AG04449 (cell line): ENCODE data around the gene TNFAIP3.

Experiments
- CTCF ChIA-PET: fragments of 350-600 bp; formaldehyde crosslinking; extraction: SDS; loops from one replicate; lab custom pipeline; 2021; ENCODE audit warnings: antibody characterized with exemption; lab: Yijun Ruan, JAX
- POLR2A ChIA-PET: fragments of 400-600, 350-600 bp; formaldehyde crosslinking; extraction: SDS; loops from one replicate; lab custom pipeline; 2020; ENCODE audit warnings: antibody characterized with exemption, inconsistent platforms; lab: Yijun Ruan, JAX
- DNase-seq: peaks from one replicate; pipeline ENCODE4 v3.0.0-alpha.2; 2010; ENCODE audit warnings: low read depth, low spot score
- H3K4me3 ChIP-seq: 2 replicates; pipeline ENCODE4 v1.5.1; 2011; ENCODE audit warnings: low read depth, mild to moderate bottlenecking, control low read depth, low read length
- TF ChIP-seq, protein P1 (sequence below): IDR thresholded peaks from one replicate; pipeline ENCODE4 v1.5.1; 2011; ENCODE audit warnings: mild to moderate bottlenecking, moderate library complexity, low read length, control low read depth, inconsistent platforms; ENCODE audit not compliant: insufficient read depth; ENCODE audit errors: missing control alignments

TNFAIP3 gene

DNA sequence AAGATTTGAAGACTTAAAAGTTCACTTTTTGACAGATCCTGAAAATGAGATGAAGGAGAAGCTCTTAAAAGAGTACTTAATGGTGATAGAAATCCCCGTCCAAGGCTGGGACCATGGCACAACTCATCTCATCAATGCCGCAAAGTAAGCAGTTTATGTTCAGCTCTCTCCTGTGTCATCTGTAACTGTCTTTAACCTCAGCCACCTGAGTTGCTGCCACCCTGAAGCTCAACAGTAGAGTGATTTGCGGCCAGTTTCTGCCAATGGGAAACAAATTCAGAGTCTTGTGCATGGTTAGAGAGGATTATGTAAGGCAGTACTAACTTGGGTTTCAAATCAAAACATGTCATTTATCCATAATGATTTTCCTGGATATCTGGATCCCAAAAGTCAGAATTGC lies 10.1 kb downstream of the TNFAIP3 start:
- no peak for DNase-seq
- CTCF ChIA-PET = interaction anchor here (1.0 to 3.1 kb wide), 5 partner anchors 10 to 173 kb away, joined by 4 to 12 read pairs (median 9); partner anchors contain the start of gene TNFAIP3
- TF ChIP-seq, protein P1, sequence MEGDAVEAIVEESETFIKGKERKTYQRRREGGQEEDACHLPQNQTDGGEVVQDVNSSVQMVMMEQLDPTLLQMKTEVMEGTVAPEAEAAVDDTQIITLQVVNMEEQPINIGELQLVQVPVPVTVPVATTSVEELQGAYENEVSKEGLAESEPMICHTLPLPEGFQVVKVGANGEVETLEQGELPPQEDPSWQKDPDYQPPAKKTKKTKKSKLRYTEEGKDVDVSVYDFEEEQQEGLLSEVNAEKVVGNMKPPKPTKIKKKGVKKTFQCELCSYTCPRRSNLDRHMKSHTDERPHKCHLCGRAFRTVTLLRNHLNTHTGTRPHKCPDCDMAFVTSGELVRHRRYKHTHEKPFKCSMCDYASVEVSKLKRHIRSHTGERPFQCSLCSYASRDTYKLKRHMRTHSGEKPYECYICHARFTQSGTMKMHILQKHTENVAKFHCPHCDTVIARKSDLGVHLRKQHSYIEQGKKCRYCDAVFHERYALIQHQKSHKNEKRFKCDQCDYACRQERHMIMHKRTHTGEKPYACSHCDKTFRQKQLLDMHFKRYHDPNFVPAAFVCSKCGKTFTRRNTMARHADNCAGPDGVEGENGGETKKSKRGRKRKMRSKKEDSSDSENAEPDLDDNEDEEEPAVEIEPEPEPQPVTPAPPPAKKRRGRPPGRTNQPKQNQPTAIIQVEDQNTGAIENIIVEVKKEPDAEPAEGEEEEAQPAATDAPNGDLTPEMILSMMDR = no peak
- no peak overlapping the region for H3K4me3 ChIP-seq
- POLR2A ChIA-PET = no interaction called here

DNA sequence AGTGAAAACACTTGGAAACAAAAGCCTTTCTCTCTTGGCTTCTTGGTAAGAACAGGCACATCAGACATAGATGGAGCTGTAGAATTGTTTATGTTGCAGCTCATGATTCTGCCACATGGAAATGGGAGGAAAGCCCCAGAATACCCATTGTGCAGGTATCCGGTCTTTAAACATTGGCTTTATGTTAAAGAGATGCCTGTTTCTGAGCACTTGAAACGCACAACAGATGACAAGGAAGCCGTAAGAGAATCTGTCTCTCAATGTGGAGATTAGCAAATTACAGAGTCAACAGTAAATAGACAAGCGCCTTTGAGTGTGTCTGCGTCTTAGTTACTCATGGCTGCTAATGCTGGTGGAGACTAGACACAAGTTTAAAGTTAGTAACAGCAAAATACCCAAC lies 10.5 kb downstream of the TNFAIP3 start:
- POLR2A ChIA-PET = no interaction called here
- H3K4me3 ChIP-seq = no peak overlapping the region
- TF ChIP-seq, protein P1 = no peak
- CTCF ChIA-PET = interaction anchor here (1.0 to 3.1 kb wide), 5 partner anchors 10 to 173 kb away, joined by 4 to 12 read pairs (median 9); partner anchors contain the start of gene TNFAIP3
- no peak for DNase-seq

DNA sequence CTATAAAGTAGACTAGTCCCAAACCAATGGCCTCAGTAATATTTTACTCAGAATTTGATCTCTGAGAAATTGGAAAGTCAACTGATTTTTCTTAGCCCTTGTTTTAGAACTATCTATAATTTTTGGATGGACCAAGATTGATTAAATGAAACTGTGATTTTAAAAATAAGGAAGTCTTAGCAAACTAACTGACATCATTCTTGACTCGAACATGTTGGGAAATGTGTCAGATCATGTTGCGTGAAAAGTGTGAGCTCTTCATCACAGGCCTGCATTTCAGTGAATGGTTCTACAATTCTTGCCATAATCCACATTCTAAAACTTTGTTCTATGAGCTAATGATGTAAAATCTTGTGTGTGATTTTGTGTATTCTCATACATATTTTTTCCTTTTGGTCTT lies 11.0 kb downstream of the TNFAIP3 start:
- ChIA-PET CTCF (interaction anchor here (0.7 to 3.1 kb wide), 5 partner anchors 11 to 170 kb away, joined by 3 to 12 read pairs (median 9); partner anchors contain the start of gene TNFAIP3), POLR2A (no interaction called here)
- no peak for DNase-seq

DNA sequence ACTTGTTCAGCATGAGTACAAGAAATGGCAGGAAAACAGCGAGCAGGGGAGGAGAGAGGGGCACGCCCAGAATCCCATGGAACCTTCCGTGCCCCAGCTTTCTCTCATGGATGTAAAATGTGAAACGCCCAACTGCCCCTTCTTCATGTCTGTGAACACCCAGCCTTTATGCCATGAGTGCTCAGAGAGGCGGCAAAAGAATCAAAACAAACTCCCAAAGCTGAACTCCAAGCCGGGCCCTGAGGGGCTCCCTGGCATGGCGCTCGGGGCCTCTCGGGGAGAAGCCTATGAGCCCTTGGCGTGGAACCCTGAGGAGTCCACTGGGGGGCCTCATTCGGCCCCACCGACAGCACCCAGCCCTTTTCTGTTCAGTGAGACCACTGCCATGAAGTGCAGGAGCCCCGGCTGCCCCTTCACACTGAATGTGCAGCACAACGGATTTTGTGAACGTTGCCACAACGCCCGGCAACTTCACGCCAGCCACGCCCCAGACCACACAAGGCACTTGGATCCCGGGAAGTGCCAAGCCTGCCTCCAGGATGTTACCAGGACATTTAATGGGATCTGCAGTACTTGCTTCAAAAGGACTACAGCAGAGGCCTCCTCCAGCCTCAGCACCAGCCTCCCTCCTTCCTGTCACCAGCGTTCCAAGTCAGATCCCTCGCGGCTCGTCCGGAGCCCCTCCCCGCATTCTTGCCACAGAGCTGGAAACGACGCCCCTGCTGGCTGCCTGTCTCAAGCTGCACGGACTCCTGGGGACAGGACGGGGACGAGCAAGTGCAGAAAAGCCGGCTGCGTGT lies 11.6 kb downstream of the TNFAIP3 start:
- POLR2A ChIA-PET = no interaction called here
- TF ChIP-seq, protein P1 = no peak
- DNase-seq = no peak
- CTCF ChIA-PET = interaction anchor here (0.7 to 3.1 kb wide), 5 partner anchors 11 to 170 kb away, joined by 3 to 12 read pairs (median 9); partner anchors contain the start of gene TNFAIP3
- H3K4me3 ChIP-seq = no peak overlapping the region

More for the DNA sequence above, 11.0 kb downstream of the TNFAIP3 start:
- TF ChIP-seq, protein P1 = no peak
- no peak overlapping the region for H3K4me3 ChIP-seq

DNA sequence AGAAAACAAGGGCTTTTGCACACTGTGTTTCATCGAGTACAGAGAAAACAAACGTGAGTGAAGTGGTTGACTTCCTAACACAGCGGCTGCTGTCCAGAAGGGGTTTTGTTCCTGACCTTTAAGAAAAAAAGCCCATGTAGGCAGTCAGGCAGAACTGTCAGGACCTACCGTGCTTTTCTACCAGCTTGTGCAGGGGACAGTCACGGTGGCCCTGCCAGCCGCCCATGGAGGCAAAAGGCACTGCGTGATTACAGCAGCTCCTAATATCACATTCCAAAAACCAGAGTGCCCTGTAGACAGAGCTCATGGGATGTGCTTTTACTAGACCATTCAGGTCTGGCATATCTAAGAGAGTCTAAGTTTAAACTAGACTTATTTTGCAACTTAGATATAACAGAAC lies 12.2 kb downstream of the TNFAIP3 start:
- no peak for DNase-seq
- CTCF ChIA-PET = interaction anchor here (1.0 to 3.1 kb wide), 2 partner anchors 16 to 65 kb away, joined by 4 to 11 read pairs; no protein-coding TSS in a partner anchor
- TF ChIP-seq, protein P1 = no peak
- H3K4me3 ChIP-seq = no peak overlapping the region
- POLR2A ChIA-PET = no interaction called here
